ENCODE results near the gene C12orf43. TPM values are rescaled to one million over a fixed set of nuclear protein-coding genes. Genes with fewer than 3 reads are reported as not detected.

C12orf43 gene
- total RNA-seq, 2 donors from 2014 or later: 21.4 to 26.8 TPM

- Histone ChIP-seq H3K27ac (ENCODE audit: low read depth, low read length) (no peak overlapping the region), H3K36me3 (ENCODE audit: control insufficient read depth, insufficient read depth, low read length) (peaks cover 45% of the 10 kb centered on the region), H3K27me3 (ENCODE audit: control insufficient read depth, insufficient read depth, low read length, poor library complexity, severe bottlenecking) (no peaks in the 10 kb centered on the region), H3K9ac (ENCODE audit: extremely low read depth, low read length, poor library complexity, severe bottlenecking) (no peak overlapping the region), H3K9me3 (ENCODE audit: control insufficient read depth, low read length) (no peaks in the 10 kb centered on the region), H3K4me3 (ENCODE audit: low read length) (no peak overlapping the region), H3K4me1 (ENCODE audit: control insufficient read depth, insufficient read depth, low read length) (peaks cover 4% of the 10 kb centered on the region)
- Mint-ChIP-seq H3K36me3 (ENCODE audit: low read depth) (peaks cover 39% of the 10 kb centered on the region), H3K9me3 (no peaks in the 10 kb centered on the region), H3K4me3 (no peak overlapping the region), H3K4me1 (peaks cover 5% of the 10 kb centered on the region), H3K27ac (peak overlapping the region; percentile 31), H3K27me3 (ENCODE audit: insufficient read depth) (no peaks in the 10 kb centered on the region)
- DNase-seq: peak; percentile 92
- TF ChIP-seq CTCF (conservative IDR thresholded peaks at IDR 0.05): peak; percentile 83
- 67 to 74% methylated on average over 4 of the region's 4 CpGs for WGBS, 2 experiments (ENCODE audit: insufficient coverage in 1 of 2, insufficient read length in 1 of 2)
Measured at GRCh38 chr12:121003650-121004049, 12.6 kb downstream of the C12orf43 start.

GRCh38 chr12:121001841-121002483 is 14.3 kb downstream of the C12orf43 start:
- Histone ChIP-seq H3K9me3 (ENCODE audit: control insufficient read depth, low read length) (no peaks in the 10 kb centered on the region), H3K27ac (ENCODE audit: low read depth, low read length) (no peak overlapping the region), H3K27me3 (ENCODE audit: control insufficient read depth, insufficient read depth, low read length, poor library complexity, severe bottlenecking) (no peaks in the 10 kb centered on the region), H3K4me1 (ENCODE audit: control insufficient read depth, insufficient read depth, low read length) (peaks cover 4% of the 10 kb centered on the region), H3K36me3 (ENCODE audit: control insufficient read depth, insufficient read depth, low read length) (peaks cover 31% of the 10 kb centered on the region), H3K4me3 (ENCODE audit: low read length) (no peak overlapping the region), H3K9ac (ENCODE audit: extremely low read depth, low read length, poor library complexity, severe bottlenecking) (no peak overlapping the region)
- DNase-seq: no peak
- no peak for TF ChIP-seq CTCF (conservative IDR thresholded peaks at IDR 0.05)
- Mint-ChIP-seq H3K27me3 (ENCODE audit: insufficient read depth) (peaks cover 1% of the 10 kb centered on the region), H3K4me3 (no peak overlapping the region), H3K36me3 (ENCODE audit: low read depth) (peaks cover 25% of the 10 kb centered on the region), H3K9me3 (no peaks in the 10 kb centered on the region), H3K4me1 (peaks cover 10% of the 10 kb centered on the region), H3K27ac (peak overlapping the region; percentile 58)
- 90 to 96% methylated on average over 11 to 16 of the region's 16 CpGs for WGBS, 2 experiments (ENCODE audit: insufficient coverage in 1 of 2, insufficient read length in 1 of 2)

DNA sequence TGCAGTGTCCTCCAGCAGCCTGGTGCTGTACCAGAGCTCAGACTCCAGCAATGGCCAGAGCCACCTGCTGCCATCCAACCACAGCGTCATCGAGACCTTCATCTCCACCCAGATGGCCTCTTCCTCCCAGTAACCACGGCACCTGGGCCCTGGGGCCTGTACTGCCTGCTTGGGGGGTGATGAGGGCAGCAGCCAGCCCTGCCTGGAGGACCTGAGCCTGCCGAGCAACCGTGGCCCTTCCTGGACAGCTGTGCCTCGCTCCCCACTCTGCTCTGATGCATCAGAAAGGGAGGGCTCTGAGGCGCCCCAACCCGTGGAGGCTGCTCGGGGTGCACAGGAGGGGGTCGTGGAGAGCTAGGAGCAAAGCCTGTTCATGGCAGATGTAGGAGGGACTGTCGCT is 15.2 kb downstream of the C12orf43 start:
- no peak overlapping the region for H3K4me3 ChIP-seq (ENCODE audit: low read length)
- peaks cover 22% of the 10 kb centered on the region for H3K36me3 Mint-ChIP-seq (ENCODE audit: low read depth)
- no peaks in the 10 kb centered on the region for H3K9me3 ChIP-seq (ENCODE audit: control insufficient read depth, low read length)
- DNase-seq: no peak
- peaks cover 10% of the 10 kb centered on the region for H3K4me1 Mint-ChIP-seq
- no peaks in the 10 kb centered on the region for H3K9me3 Mint-ChIP-seq
- H3K9ac ChIP-seq (ENCODE audit: extremely low read depth, low read length, poor library complexity, severe bottlenecking): no peak overlapping the region
- WGBS, 2 experiments (ENCODE audit: insufficient coverage in 1 of 2, insufficient read length in 1 of 2): 95 to 96% methylated on average over 4 to 11 of the region's 11 CpGs
- peaks cover 1% of the 10 kb centered on the region for H3K27me3 Mint-ChIP-seq (ENCODE audit: insufficient read depth)
- no peak overlapping the region for H3K4me3 Mint-ChIP-seq
- peaks cover 27% of the 10 kb centered on the region for H3K36me3 ChIP-seq (ENCODE audit: control insufficient read depth, insufficient read depth, low read length)
- H3K27me3 ChIP-seq (ENCODE audit: control insufficient read depth, insufficient read depth, low read length, poor library complexity, severe bottlenecking): no peaks in the 10 kb centered on the region
- H3K27ac Mint-ChIP-seq: no peak overlapping the region
- H3K27ac ChIP-seq (ENCODE audit: low read depth, low read length): no peak overlapping the region
- peaks cover 4% of the 10 kb centered on the region for H3K4me1 ChIP-seq (ENCODE audit: control insufficient read depth, insufficient read depth, low read length)
- TF ChIP-seq CTCF (conservative IDR thresholded peaks at IDR 0.05): no peak
